Measurements from ENCODE around the gene P3R3URF. TPM values are rescaled to one million over a fixed set of nuclear protein-coding genes. Genes with fewer than 3 reads are reported as not detected.

P3R3URF gene
- total RNA-seq, 2 donors from 2014 or later, result not detected

DNA sequence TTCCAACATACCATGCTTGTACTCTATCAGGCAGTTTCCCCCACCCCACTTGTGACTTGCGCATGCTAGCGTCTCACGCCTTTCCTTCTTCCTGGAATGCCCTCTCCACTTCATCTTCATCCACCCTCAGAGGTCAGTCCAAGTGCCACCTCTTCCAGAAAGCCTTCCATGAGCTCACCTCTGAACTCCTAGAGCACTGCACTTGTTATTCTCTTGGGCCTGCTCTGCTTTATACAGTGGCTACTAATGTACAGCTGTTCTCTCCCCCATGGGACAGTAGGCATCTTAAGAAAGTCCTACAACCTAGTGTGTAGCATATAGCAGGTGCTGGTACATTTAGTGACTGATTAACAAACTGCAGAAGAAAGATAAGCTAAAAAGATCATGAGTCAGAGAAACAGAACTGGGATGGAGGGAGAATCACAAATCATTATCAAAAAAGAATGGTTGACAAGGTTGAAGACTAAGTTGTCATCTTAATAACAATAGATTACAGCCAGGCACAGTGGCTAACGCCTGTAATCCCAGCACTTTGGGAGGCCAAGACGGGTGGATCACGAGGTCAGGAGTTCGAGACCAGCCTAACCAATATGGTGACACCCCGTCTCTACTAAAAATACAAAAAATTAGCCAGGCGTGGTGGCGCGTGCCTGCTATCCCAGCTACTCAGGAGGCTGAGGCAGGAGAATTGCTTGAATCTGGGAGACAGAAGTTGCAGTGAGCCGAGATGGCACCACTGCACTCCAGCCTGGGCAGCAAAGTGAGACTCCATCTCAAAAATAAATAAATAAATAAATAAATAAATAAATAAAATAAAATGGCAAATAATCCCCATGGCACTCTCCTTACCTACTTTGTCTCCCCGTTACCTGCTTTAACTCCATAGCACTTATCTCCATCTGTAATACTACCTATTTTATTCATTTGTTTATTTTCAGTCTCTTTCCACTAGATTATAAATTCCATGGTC is 17.7 kb downstream of the P3R3URF start:
- Mint-ChIP-seq H3K9me3 (no peaks in the 10 kb centered on the region), H3K4me1 (no peaks in the 10 kb centered on the region), H3K36me3 (ENCODE audit: low read depth) (no peaks in the 10 kb centered on the region), H3K27ac (no peak overlapping the region), H3K27me3 (ENCODE audit: insufficient read depth) (peaks cover 3% of the 10 kb centered on the region), H3K4me3 (no peak overlapping the region)
- Histone ChIP-seq H3K36me3 (ENCODE audit: control insufficient read depth, insufficient read depth, low read length) (no peaks in the 10 kb centered on the region), H3K9me3 (ENCODE audit: control insufficient read depth, low read length) (no peaks in the 10 kb centered on the region), H3K4me3 (ENCODE audit: low read length) (no peak overlapping the region), H3K9ac (ENCODE audit: extremely low read depth, low read length, poor library complexity, severe bottlenecking) (no peak overlapping the region), H3K27ac (ENCODE audit: low read depth, low read length) (no peak overlapping the region), H3K4me1 (ENCODE audit: control insufficient read depth, insufficient read depth, low read length) (no peaks in the 10 kb centered on the region), H3K27me3 (ENCODE audit: control insufficient read depth, insufficient read depth, low read length, poor library complexity, severe bottlenecking) (no peaks in the 10 kb centered on the region)
- no peak for DNase-seq
- TF ChIP-seq, protein P1, sequence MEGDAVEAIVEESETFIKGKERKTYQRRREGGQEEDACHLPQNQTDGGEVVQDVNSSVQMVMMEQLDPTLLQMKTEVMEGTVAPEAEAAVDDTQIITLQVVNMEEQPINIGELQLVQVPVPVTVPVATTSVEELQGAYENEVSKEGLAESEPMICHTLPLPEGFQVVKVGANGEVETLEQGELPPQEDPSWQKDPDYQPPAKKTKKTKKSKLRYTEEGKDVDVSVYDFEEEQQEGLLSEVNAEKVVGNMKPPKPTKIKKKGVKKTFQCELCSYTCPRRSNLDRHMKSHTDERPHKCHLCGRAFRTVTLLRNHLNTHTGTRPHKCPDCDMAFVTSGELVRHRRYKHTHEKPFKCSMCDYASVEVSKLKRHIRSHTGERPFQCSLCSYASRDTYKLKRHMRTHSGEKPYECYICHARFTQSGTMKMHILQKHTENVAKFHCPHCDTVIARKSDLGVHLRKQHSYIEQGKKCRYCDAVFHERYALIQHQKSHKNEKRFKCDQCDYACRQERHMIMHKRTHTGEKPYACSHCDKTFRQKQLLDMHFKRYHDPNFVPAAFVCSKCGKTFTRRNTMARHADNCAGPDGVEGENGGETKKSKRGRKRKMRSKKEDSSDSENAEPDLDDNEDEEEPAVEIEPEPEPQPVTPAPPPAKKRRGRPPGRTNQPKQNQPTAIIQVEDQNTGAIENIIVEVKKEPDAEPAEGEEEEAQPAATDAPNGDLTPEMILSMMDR (conservative IDR thresholded peaks at IDR 0.05), result no peak
- 92 to 94% methylated on average over 11 to 13 of the region's 13 CpGs for WGBS, 2 experiments (ENCODE audit: insufficient coverage in 1 of 2, insufficient read length in 1 of 2)

DNA sequence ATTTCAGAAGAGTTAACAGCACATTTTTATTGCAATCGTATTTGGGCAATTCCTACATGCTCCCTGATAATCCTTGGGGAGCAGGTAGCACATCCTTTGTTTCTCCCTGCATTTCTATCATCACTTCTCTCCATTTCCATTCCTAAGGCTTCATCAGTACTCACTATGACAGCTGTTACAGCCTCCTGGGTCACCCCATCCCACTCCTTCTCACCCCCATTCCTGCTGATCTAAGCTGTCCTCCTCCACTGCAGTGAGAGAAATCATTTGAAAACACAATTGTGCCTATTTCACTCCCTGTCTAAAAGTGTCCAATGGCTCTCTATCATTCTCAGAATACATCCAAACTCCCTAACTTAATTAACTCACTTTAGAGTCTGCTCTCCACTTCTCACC is 18.4 kb downstream of the P3R3URF start:
- Histone ChIP-seq H3K36me3 (ENCODE audit: control insufficient read depth, insufficient read depth, low read length) (no peaks in the 10 kb centered on the region), H3K27ac (ENCODE audit: low read depth, low read length) (no peak overlapping the region), H3K4me3 (ENCODE audit: low read length) (no peak overlapping the region), H3K4me1 (ENCODE audit: control insufficient read depth, insufficient read depth, low read length) (no peaks in the 10 kb centered on the region), H3K27me3 (ENCODE audit: control insufficient read depth, insufficient read depth, low read length, poor library complexity, severe bottlenecking) (no peaks in the 10 kb centered on the region), H3K9ac (ENCODE audit: extremely low read depth, low read length, poor library complexity, severe bottlenecking) (no peak overlapping the region), H3K9me3 (ENCODE audit: control insufficient read depth, low read length) (no peaks in the 10 kb centered on the region)
- no peak for DNase-seq
- Mint-ChIP-seq H3K36me3 (ENCODE audit: low read depth) (no peaks in the 10 kb centered on the region), H3K27me3 (ENCODE audit: insufficient read depth) (no peaks in the 10 kb centered on the region), H3K4me1 (no peaks in the 10 kb centered on the region), H3K4me3 (no peak overlapping the region), H3K27ac (no peak overlapping the region), H3K9me3 (no peaks in the 10 kb centered on the region)
- TF ChIP-seq, protein P1 (conservative IDR thresholded peaks at IDR 0.05), result no peak
- WGBS, 2 experiments (ENCODE audit: insufficient coverage in 1 of 2, insufficient read length in 1 of 2), result 85 to 86% methylated on average over 1 of the region's 1 CpG

DNA sequence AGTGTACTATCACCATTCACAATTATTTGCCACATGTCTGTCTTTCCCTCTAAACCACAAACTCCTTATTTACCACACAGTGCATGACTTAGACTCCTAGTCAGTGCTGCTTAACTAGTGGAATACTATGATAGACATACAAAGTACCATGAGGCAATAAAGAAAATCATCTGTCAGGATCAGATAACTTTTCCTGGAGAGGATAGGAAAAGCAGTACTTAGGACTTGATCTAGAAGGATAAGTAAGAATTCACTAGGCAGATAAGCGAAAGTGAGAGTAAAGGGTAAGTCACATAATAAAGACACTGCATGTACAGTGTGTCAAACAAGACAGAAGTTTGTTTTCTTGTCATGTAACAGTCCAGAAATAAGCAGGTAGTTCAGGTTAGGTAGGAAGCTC is 22.6 kb downstream of the P3R3URF start:
- Mint-ChIP-seq H3K4me3 (no peak overlapping the region), H3K36me3 (ENCODE audit: low read depth) (no peaks in the 10 kb centered on the region), H3K27me3 (ENCODE audit: insufficient read depth) (no peaks in the 10 kb centered on the region), H3K27ac (no peak overlapping the region), H3K9me3 (no peaks in the 10 kb centered on the region), H3K4me1 (no peaks in the 10 kb centered on the region)
- DNase-seq, result no peak
- Histone ChIP-seq H3K9ac (ENCODE audit: extremely low read depth, low read length, poor library complexity, severe bottlenecking) (no peak overlapping the region), H3K27me3 (ENCODE audit: control insufficient read depth, insufficient read depth, low read length, poor library complexity, severe bottlenecking) (no peaks in the 10 kb centered on the region), H3K4me3 (ENCODE audit: low read length) (no peak overlapping the region), H3K9me3 (ENCODE audit: control insufficient read depth, low read length) (no peaks in the 10 kb centered on the region), H3K4me1 (ENCODE audit: control insufficient read depth, insufficient read depth, low read length) (no peaks in the 10 kb centered on the region), H3K27ac (ENCODE audit: low read depth, low read length) (no peak overlapping the region), H3K36me3 (ENCODE audit: control insufficient read depth, insufficient read depth, low read length) (no peaks in the 10 kb centered on the region)
- TF ChIP-seq, protein P1 (conservative IDR thresholded peaks at IDR 0.05), result no peak
- WGBS, 2 experiments (ENCODE audit: insufficient coverage in 1 of 2, insufficient read length in 1 of 2), result 88 to 93% methylated on average over 1 of the region's 1 CpG
